ENCODE measurements around the gene MYOCD. TPM values are rescaled to one million over a fixed set of nuclear protein-coding genes. Genes with fewer than 3 reads are reported as not detected.

Gene MYOCD
- total and polyA plus RNA-seq, 7 donors, result 0.46 to 168 (median 108) TPM

DNA sequence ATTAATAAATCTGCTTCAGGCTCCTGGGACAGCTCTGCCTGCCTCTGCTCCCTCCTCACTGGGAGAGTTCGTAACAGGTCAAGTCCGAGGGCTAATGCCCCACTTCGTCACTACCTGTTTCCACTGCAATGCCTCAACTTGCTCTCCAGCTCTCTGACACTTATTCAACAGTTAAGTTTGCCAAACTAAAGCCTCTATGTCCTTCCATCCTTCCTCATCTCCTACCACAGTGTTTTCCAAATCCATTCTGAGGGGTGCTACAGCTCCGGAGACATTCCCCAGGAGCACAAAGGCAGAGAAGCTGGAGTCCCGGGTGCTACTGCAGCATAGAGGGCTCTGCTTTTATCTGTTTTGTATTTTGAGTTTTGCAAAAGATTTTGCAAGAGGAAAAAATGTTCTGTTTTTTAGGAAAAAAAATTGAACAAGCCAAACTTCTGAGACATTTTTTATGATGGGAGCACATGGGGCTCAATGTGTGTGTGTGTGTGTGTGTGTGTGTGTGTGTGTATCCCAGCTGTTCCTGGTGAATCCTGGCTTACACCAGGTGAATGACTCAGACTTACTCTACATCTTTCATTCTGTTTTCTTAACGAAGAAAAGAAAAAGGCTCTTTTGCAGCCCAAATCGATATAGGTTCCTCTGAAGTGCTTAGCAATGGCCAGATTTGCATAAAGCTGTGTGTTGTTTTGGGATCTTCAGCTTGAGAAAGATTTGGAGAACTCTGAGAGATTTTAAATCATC is 46.1 kb upstream of the MYOCD start:
- no peaks in the 10 kb centered on the region for H3K27me3 ChIP-seq
- TF ChIP-seq POLR2A (IDR thresholded peaks at IDR 0.05), result no peak
- no peak overlapping the region for H3K4me3 ChIP-seq
- no peaks in the 10 kb centered on the region for H3K36me3 ChIP-seq
- H3K9me3 ChIP-seq, result no peaks in the 10 kb centered on the region
- peak overlapping the region in 1 of 4 donors; percentile 16 for H3K27ac ChIP-seq
- peaks cover 0 to 4% (median 0%) of the 10 kb centered on the region in 4 donors for H3K4me1 ChIP-seq
- DNase-seq, result no peak
- WGBS, 2 donors, result 79 to 84% methylated on average over 7 of the region's 7 CpGs
- intact Hi-C loops (cut with DNase I), result no loop called here

DNA sequence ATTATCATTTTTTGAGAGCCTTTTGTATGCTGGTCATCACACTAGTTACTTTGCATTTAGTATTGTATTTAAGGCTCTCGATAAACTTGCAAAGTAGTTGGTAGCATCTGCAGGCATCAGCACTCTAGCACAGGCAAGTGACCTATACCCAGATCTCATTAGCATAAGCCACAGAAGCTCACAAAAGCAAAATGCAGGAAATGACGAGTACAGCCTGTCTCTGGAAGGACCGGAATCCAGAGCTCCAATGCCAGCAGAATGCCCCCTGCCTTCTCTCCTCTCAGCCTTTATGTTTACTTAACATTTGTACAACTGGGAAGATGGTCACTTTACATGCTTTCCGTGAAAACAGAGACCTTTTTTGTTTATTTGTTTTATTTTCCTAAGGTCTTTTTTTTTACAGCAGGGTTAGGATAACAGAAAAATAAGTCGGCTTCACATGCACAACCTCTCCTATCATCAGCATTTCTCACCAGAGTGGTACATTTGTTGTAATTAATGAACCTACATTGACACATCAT is 45.4 kb upstream of the MYOCD start:
- intact Hi-C loops (cut with DNase I), result no loop called here
- 52 to 60% methylated on average over 5 of the region's 5 CpGs for WGBS, 2 donors
- Histone ChIP-seq H3K4me1 (peaks cover 0 to 4% (median 0%) of the 10 kb centered on the region in 4 donors), H3K27ac (no peak overlapping the region), H3K9me3 (no peaks in the 10 kb centered on the region), H3K36me3 (no peaks in the 10 kb centered on the region), H3K27me3 (no peaks in the 10 kb centered on the region), H3K4me3 (no peak overlapping the region)
- no peak for DNase-seq
- TF ChIP-seq EP300 (IDR thresholded peaks at IDR 0.05) (no peak), POLR2A (IDR thresholded peaks at IDR 0.05) (no peak), POLR2AphosphoS5 (IDR thresholded peaks at IDR 0.05) (no peak)
- TF ChIP-seq, protein P1, sequence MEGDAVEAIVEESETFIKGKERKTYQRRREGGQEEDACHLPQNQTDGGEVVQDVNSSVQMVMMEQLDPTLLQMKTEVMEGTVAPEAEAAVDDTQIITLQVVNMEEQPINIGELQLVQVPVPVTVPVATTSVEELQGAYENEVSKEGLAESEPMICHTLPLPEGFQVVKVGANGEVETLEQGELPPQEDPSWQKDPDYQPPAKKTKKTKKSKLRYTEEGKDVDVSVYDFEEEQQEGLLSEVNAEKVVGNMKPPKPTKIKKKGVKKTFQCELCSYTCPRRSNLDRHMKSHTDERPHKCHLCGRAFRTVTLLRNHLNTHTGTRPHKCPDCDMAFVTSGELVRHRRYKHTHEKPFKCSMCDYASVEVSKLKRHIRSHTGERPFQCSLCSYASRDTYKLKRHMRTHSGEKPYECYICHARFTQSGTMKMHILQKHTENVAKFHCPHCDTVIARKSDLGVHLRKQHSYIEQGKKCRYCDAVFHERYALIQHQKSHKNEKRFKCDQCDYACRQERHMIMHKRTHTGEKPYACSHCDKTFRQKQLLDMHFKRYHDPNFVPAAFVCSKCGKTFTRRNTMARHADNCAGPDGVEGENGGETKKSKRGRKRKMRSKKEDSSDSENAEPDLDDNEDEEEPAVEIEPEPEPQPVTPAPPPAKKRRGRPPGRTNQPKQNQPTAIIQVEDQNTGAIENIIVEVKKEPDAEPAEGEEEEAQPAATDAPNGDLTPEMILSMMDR (IDR thresholded peaks at IDR 0.05), result no peak

DNA sequence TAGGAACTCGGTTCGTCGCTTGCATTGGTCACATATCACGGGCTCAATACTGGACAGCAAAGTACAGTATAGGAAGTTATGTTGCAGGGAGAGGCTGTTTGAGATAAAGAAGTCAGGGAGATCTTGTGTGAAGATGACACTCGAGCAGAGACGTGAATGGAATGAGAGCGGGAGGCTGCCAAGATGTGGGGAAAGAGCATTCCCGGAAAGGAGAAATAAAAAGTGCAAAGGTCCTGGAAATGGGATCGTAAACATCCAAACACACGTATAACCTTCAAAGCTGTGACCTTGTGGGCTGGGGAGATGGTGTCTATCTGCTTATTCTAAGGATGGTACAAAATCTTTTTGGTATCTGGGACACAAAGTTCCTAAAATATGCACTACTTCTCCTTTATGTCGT is 43.0 kb upstream of the MYOCD start:
- H3K27me3 ChIP-seq, result no peaks in the 10 kb centered on the region
- peaks cover 0 to 5% (median 2%) of the 10 kb centered on the region in 4 donors for H3K4me1 ChIP-seq
- no peak overlapping the region for H3K4me3 ChIP-seq
- H3K27ac ChIP-seq, result no peak overlapping the region
- no peak for DNase-seq
- 44 to 62% methylated on average over 11 of the region's 11 CpGs for WGBS, 2 donors
- intact Hi-C loops (cut with DNase I), result no loop called here
- no peak for TF ChIP-seq POLR2A (IDR thresholded peaks at IDR 0.05)
- TF ChIP-seq POLR2AphosphoS5 (IDR thresholded peaks at IDR 0.05), result peak in 1 of 4 donors; percentile 18
- no peak for TF ChIP-seq EP300 (IDR thresholded peaks at IDR 0.05)
- H3K9me3 ChIP-seq, result no peaks in the 10 kb centered on the region
- no peaks in the 10 kb centered on the region for H3K36me3 ChIP-seq

- no peak for DNase-seq
- H3K9me3 ChIP-seq, result no peaks in the 10 kb centered on the region
- no peaks in the 10 kb centered on the region for H3K27me3 ChIP-seq
- H3K27ac ChIP-seq, result no peak overlapping the region
- 89 to 92% methylated on average over 16 of the region's 16 CpGs for WGBS, 2 donors
- H3K4me3 ChIP-seq, result no peak overlapping the region
- H3K36me3 ChIP-seq, result no peaks in the 10 kb centered on the region
- H3K4me1 ChIP-seq, result peaks cover 0 to 10% (median 6%) of the 10 kb centered on the region in 4 donors
- intact Hi-C loops (cut with DNase I), result no loop called here
- no peak for TF ChIP-seq POLR2A (IDR thresholded peaks at IDR 0.05)
- TF ChIP-seq, protein P1 (IDR thresholded peaks at IDR 0.05), result no peak
These were observed 42.4 kb upstream of the MYOCD start for GRCh38 chr17:12623220-12623848.

DNA sequence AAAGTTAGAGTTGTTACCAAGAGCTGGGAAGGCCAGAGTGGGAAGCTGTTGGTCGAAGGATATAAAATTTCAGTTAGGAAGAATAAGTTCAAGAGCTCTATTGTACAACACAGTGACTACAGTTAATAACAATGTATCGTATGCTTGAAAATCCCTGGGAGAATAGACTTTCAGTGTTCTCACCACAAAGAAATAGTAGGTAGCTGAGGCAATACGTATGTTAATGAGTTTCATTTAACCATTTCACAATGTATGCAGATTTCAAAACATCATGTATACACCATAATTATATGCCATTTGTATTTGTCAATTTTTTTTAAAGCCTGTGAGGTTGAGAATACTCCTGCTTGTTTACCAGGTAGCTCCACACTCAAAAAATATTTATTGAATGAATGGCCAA is 41.5 kb upstream of the MYOCD start:
- no peak for TF ChIP-seq EP300 (IDR thresholded peaks at IDR 0.05)
- TF ChIP-seq POLR2A (IDR thresholded peaks at IDR 0.05), result no peak
- TF ChIP-seq POLR2AphosphoS5 (IDR thresholded peaks at IDR 0.05), result no peak
- TF ChIP-seq, protein P1 (IDR thresholded peaks at IDR 0.05), result no peak
- Histone ChIP-seq H3K27me3 (no peaks in the 10 kb centered on the region), H3K4me3 (no peak overlapping the region), H3K27ac (no peak overlapping the region), H3K4me1 (peaks cover 0 to 10% (median 6%) of the 10 kb centered on the region in 4 donors), H3K36me3 (no peaks in the 10 kb centered on the region), H3K9me3 (no peaks in the 10 kb centered on the region)
- WGBS, 2 donors, result 92 to 93% methylated on average over 3 of the region's 3 CpGs
- no peak for DNase-seq
- intact Hi-C loops (cut with DNase I), result no loop called here

Measured in sigmoid colon (tissue), 7 donors.